Lung (tissue), 12 donors: ENCODE measurements around the gene CRYBA1. TPM values are rescaled to one million over a fixed set of nuclear protein-coding genes. Genes with fewer than 3 reads are reported as not detected.

Experiments
- ATAC-seq: fragments of 200-7000 bp; cut with Tn5 transposase; one replicate; pipeline ENCODE4 v1.9.1; 2020; ENCODE audit warnings: moderate number of reproducible peaks; ENCODE audit not compliant: insufficient read depth, low FRiP score
- DNase-seq, 3 donors: peaks; one replicate each; pipeline ENCODE4 v3.0.0-alpha.2; 2013 to 2017
- H3K27ac ChIP-seq, 2 donors: one replicate each; pipeline ENCODE4 v1.5.1; 2013; ENCODE audit warnings: mild to moderate bottlenecking in 2 of 2, moderate library complexity in 2 of 2, control low read depth in 1 of 2, inconsistent platforms in 1 of 2, low read depth in 1 of 2, low read length in 1 of 2
- H3K27me3 ChIP-seq, 3 donors: one replicate each; pipeline ENCODE4 v1.5.1; 2013; ENCODE audit warnings: low read length in 2 of 3; ENCODE audit not compliant: control insufficient read depth in 3 of 3, insufficient read depth in 3 of 3
- H3K36me3 ChIP-seq, 4 donors: one replicate each; pipeline ENCODE4 v1.5.1; 2013; ENCODE audit warnings: low read length in 4 of 4, mild to moderate bottlenecking in 1 of 4, moderate library complexity in 1 of 4; ENCODE audit not compliant: control insufficient read depth in 4 of 4, insufficient read depth in 4 of 4
- H3K4me1 ChIP-seq, 5 donors: one replicate each; pipeline ENCODE4 v1.5.1; 2013; ENCODE audit warnings: low read length in 5 of 5, mild to moderate bottlenecking in 2 of 5, moderate library complexity in 1 of 5; ENCODE audit not compliant: control insufficient read depth in 5 of 5, insufficient read depth in 5 of 5
- H3K4me3 ChIP-seq: one replicate; pipeline ENCODE4 v1.5.1; 2013; ENCODE audit warnings: mild to moderate bottlenecking, control low read depth, moderate library complexity
- H3K9ac ChIP-seq, 2 donors: one replicate each; pipeline ENCODE4 v1.5.1; 2013; ENCODE audit warnings: low read length in 2 of 2, control low read depth in 1 of 2; ENCODE audit not compliant: insufficient read depth in 1 of 2
- H3K9me3 ChIP-seq, 4 donors: one replicate each; pipeline ENCODE4 v1.5.1; 2013; ENCODE audit warnings: low read length in 3 of 4, mild to moderate bottlenecking in 1 of 4, moderate library complexity in 1 of 4; ENCODE audit not compliant: control insufficient read depth in 4 of 4, insufficient read depth in 3 of 4
- CTCF ChIP-seq: IDR thresholded peaks from 2 replicates; pipeline ENCODE4 v1.5.1; 2012; ENCODE audit warnings: mild to moderate bottlenecking; ENCODE audit errors: control extremely low read depth, extremely low read depth
- WGBS, 2 donors: extraction: QIAGEN DNeasy Blood & Tissue Kit; methylation state at CpG; one replicate each; pipeline ENCODE4 v1.1.7; 2013; 5-methylcytosine and 5-hydroxymethylcytosine counted together
- polyA plus RNA-seq, 2 donors: library from polyadenylated mRNA; stranded (reverse); fragments of 200-250 nt; gene quantifications; one replicate each; pipeline ENCODE4 v1.2.1, GENCODE V29; 2013
- total RNA-seq, 2 donors: library from RNA; depleted of rRNA in 1 of 2; stranded (reverse); fragments of >200 nt in 1 of 2; gene quantifications; one replicate each; pipeline ENCODE4 v1.2.1, GENCODE V29; 2014 to 2021
- donor health status: control.
- donor health status: control.
- donor health status: Bipolar disorder and iron deficiency.
- donor health status: healthy.
- donor health status: DM: yes; HTN: yes; CAD: no.

Gene CRYBA1
- total and polyA plus RNA-seq, 4 donors, result not detected

- Histone ChIP-seq H3K36me3 (no peaks in the 10 kb centered on the region), H3K4me3 (no peak overlapping the region), H3K27ac (no peak overlapping the region), H3K9me3 (no peaks in the 10 kb centered on the region), H3K4me1 (peaks cover 0 to 2% (median 0%) of the 10 kb centered on the region in 5 donors), H3K27me3 (peaks cover 0 to 3% (median 0%) of the 10 kb centered on the region in 3 donors), H3K9ac (no peak overlapping the region)
- ATAC-seq (no peak), DNase-seq (no peak)
- TF ChIP-seq CTCF, result no peak
- WGBS, 2 donors, result 89 to 92% methylated on average over 5 of the region's 5 CpGs
Measured at GRCh38 chr17:29212681-29213121, 34.0 kb upstream of the CRYBA1 start.

- H3K27me3 ChIP-seq, result peaks cover 0 to 3% (median 0%) of the 10 kb centered on the region in 3 donors
- peaks cover 0 to 2% (median 0%) of the 10 kb centered on the region in 5 donors for H3K4me1 ChIP-seq
- no peak for TF ChIP-seq CTCF
- ATAC-seq (peak; percentile 27), DNase-seq (no peak)
- H3K4me3 ChIP-seq, result no peak overlapping the region
- H3K27ac ChIP-seq, result no peak overlapping the region
- no peaks in the 10 kb centered on the region for H3K36me3 ChIP-seq
- 75 to 85% methylated on average over 8 of the region's 8 CpGs for WGBS, 2 donors
- H3K9me3 ChIP-seq, result no peaks in the 10 kb centered on the region
- no peak overlapping the region for H3K9ac ChIP-seq
Measured at GRCh38 chr17:29214215-29215146, 32.2 kb upstream of the CRYBA1 start.

GRCh38 chr17:29215174-29215573, 31.5 kb upstream of the CRYBA1 start:
- no peak overlapping the region for H3K9ac ChIP-seq
- DNase-seq, result no peak
- H3K27ac ChIP-seq, result peak overlapping the region in 1 of 2 donors; percentile 34
- no peaks in the 10 kb centered on the region for H3K36me3 ChIP-seq
- no peak overlapping the region for H3K4me3 ChIP-seq
- H3K9me3 ChIP-seq, result no peaks in the 10 kb centered on the region
- H3K27me3 ChIP-seq, result peaks cover 0 to 3% (median 0%) of the 10 kb centered on the region in 3 donors
- 92% methylated on average over 10 of the region's 10 CpGs for WGBS, 2 donors
- TF ChIP-seq CTCF, result no peak
- no peak for ATAC-seq
- peaks cover 0 to 2% (median 0%) of the 10 kb centered on the region in 5 donors for H3K4me1 ChIP-seq
